DND-41 (cell line): ENCODE results near the gene TTC39B.

Experiments used
- ATAC-seq: fragments of 200-7000 bp; cut with Tn5 transposase; 3 replicates; pipeline ENCODE4 v1.9.1; 2021; ENCODE audit warnings: low read depth; ENCODE audit not compliant: insufficient read depth
- DNase-seq: peaks from one replicate; pipeline ENCODE4 v3.0.0-alpha.2; 2020
- H2AFZ ChIP-seq: 2 replicates; pipeline ENCODE4 v1.6.0; 2012; ENCODE audit warnings: low read depth, low read length
- H3K27ac ChIP-seq: 2 replicates; pipeline ENCODE4 v1.5.1; 2012; ENCODE audit warnings: low read length, inconsistent platforms
- H3K27me3 ChIP-seq: fragments of 200-600 bp; sonication (generic); 2 replicates; pipeline ENCODE4 v1.6.0; 2012; ENCODE audit warnings: low read length, mild to moderate bottlenecking, inconsistent platforms; ENCODE audit not compliant: insufficient read depth, poor library complexity
- H3K36me3 ChIP-seq: 2 replicates; pipeline ENCODE4 v1.5.1; 2012; ENCODE audit warnings: low read length, inconsistent platforms; ENCODE audit not compliant: insufficient read depth
- H3K4me1 ChIP-seq: 2 replicates; pipeline ENCODE4 v1.5.1; 2012; ENCODE audit warnings: mild to moderate bottlenecking, low read length; ENCODE audit not compliant: insufficient read depth
- H3K4me2 ChIP-seq: 2 replicates; pipeline ENCODE4 v1.6.0; 2012; ENCODE audit warnings: mild to moderate bottlenecking, moderate library complexity, low read length, inconsistent platforms; ENCODE audit not compliant: insufficient read depth
- H3K4me3 ChIP-seq, 2 experiments: fragments of 200-600 bp in 1 of 2; shearing (Covaris generic) in 1 of 2; 2 replicates each; pipeline ENCODE4 v1.5.1; 2012 to 2016; ENCODE audit warnings: inconsistent platforms in 2 of 2, low read length in 2 of 2, mild to moderate bottlenecking in 2 of 2, low read depth in 1 of 2, moderate library complexity in 1 of 2
- H3K79me2 ChIP-seq: 2 replicates; pipeline ENCODE4 v1.6.0; 2012; ENCODE audit warnings: low read length, inconsistent platforms; ENCODE audit not compliant: insufficient read depth
- H3K9ac ChIP-seq: 2 replicates; pipeline ENCODE4 v1.6.0; 2012; ENCODE audit warnings: low read depth, mild to moderate bottlenecking, inconsistent platforms, low read length, moderate library complexity
- H3K9me3 ChIP-seq: 2 replicates; pipeline ENCODE4 v1.5.1; 2012; ENCODE audit warnings: low read length, moderate library complexity, mild to moderate bottlenecking, inconsistent platforms; ENCODE audit not compliant: insufficient read depth, severe bottlenecking
- H4K20me1 ChIP-seq: 2 replicates; pipeline ENCODE4 v1.6.0; 2012; ENCODE audit warnings: low read length; ENCODE audit not compliant: insufficient read depth
- CTCF ChIP-seq: IDR thresholded peaks from 2 replicates; pipeline ENCODE4 v1.5.1; 2012; ENCODE audit warnings: borderline replicate concordance, low read length, moderate library complexity, mild to moderate bottlenecking; ENCODE audit not compliant: poor library complexity, severe bottlenecking; ENCODE audit errors: extremely low read depth
- EZH2 ChIP-seq: IDR thresholded peaks from 3 replicates; pipeline ENCODE4 v1.6.1; 2012; ENCODE audit warnings: borderline replicate concordance, low read depth, mild to moderate bottlenecking, moderate library complexity, low read length, inconsistent platforms; ENCODE audit not compliant: severe bottlenecking

TTC39B gene

GRCh38 chr9:15231788-15232635 is 75.0 kb downstream of the TTC39B start:
- no peaks in the 10 kb centered on the region for H3K79me2 ChIP-seq
- H3K27me3 ChIP-seq = no peaks in the 10 kb centered on the region
- H3K9ac ChIP-seq = no peak overlapping the region
- no peaks in the 10 kb centered on the region for H4K20me1 ChIP-seq
- H3K36me3 ChIP-seq = no peaks in the 10 kb centered on the region
- no peak overlapping the region for H3K4me2 ChIP-seq
- no peak overlapping the region for H3K4me3 ChIP-seq
- H3K27ac ChIP-seq = no peak overlapping the region
- H3K4me1 ChIP-seq = no peaks in the 10 kb centered on the region
- no peaks in the 10 kb centered on the region for H3K9me3 ChIP-seq
- DNase-seq = peak; percentile 10
- no peak overlapping the region for H2AFZ ChIP-seq
- ATAC-seq = 0 out of 3 replicates have a peak, but pooled peaks have one; percentile 52
- TF ChIP-seq EZH2 (no peak), CTCF (peak; percentile 66)

- no peak overlapping the region for H3K27ac ChIP-seq
- H3K4me3 ChIP-seq = no peak overlapping the region
- H3K9me3 ChIP-seq = no peaks in the 10 kb centered on the region
- no peaks in the 10 kb centered on the region for H3K79me2 ChIP-seq
- DNase-seq (no peak), ATAC-seq (no peak)
- H3K36me3 ChIP-seq = no peaks in the 10 kb centered on the region
- H3K4me2 ChIP-seq = no peak overlapping the region
- no peaks in the 10 kb centered on the region for H4K20me1 ChIP-seq
- no peak overlapping the region for H3K9ac ChIP-seq
- H3K4me1 ChIP-seq = no peaks in the 10 kb centered on the region
- TF ChIP-seq EZH2 (no peak), CTCF (no peak)
- H3K27me3 ChIP-seq = no peaks in the 10 kb centered on the region
- H2AFZ ChIP-seq = no peak overlapping the region
Observed at GRCh38 chr9:15229409-15229808, 77.6 kb downstream of the TTC39B start.

- ATAC-seq (no peak), DNase-seq (no peak)
- no peak overlapping the region for H3K4me3 ChIP-seq
Observed at GRCh38 chr9:15227491-15227890, 79.5 kb downstream of the TTC39B start.

More at GRCh38 chr9:15227491-15227890, 79.5 kb downstream of the TTC39B start:
- Histone ChIP-seq H3K36me3 (no peaks in the 10 kb centered on the region), H3K27ac (no peak overlapping the region), H3K4me2 (no peak overlapping the region), H3K27me3 (no peaks in the 10 kb centered on the region), H2AFZ (no peak overlapping the region), H3K9ac (no peak overlapping the region), H3K9me3 (no peaks in the 10 kb centered on the region), H3K79me2 (no peaks in the 10 kb centered on the region), H3K4me1 (no peaks in the 10 kb centered on the region), H4K20me1 (no peaks in the 10 kb centered on the region)
- no peak for TF ChIP-seq EZH2
- no peak for TF ChIP-seq CTCF
